Measurements from ENCODE around the gene ENDOD1. TPM values are rescaled to one million over a fixed set of nuclear protein-coding genes. Genes with fewer than 3 reads are reported as not detected.

The ENDOD1 gene
- total RNA-seq, 2 donors from 2014 or later, result 68.1 to 71.8 TPM

DNA sequence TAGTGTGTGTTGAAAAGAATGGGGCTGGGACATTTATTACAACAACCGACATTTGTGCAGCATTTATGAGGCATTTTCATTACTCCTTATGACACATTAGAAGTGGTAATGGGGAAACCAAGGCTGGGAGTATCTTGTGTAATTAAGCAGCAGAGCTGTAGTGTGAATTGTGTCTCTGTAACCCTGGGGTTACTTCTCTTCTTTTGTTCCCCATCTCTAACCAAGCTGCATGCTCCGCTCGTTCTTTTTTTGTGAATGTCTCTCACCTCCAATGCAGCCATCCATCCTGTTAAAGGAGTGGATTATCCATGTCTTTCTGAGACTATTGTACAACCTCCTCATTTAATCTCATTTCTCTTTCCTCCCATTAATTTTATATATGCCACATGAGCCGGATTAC lies 65.7 kb downstream of the ENDOD1 start:
- no peaks in the 10 kb centered on the region for H3K36me3 ChIP-seq
- H3K27me3 ChIP-seq, result no peaks in the 10 kb centered on the region
- no peaks in the 10 kb centered on the region for H3K9me3 ChIP-seq
- TF ChIP-seq, protein P1, sequence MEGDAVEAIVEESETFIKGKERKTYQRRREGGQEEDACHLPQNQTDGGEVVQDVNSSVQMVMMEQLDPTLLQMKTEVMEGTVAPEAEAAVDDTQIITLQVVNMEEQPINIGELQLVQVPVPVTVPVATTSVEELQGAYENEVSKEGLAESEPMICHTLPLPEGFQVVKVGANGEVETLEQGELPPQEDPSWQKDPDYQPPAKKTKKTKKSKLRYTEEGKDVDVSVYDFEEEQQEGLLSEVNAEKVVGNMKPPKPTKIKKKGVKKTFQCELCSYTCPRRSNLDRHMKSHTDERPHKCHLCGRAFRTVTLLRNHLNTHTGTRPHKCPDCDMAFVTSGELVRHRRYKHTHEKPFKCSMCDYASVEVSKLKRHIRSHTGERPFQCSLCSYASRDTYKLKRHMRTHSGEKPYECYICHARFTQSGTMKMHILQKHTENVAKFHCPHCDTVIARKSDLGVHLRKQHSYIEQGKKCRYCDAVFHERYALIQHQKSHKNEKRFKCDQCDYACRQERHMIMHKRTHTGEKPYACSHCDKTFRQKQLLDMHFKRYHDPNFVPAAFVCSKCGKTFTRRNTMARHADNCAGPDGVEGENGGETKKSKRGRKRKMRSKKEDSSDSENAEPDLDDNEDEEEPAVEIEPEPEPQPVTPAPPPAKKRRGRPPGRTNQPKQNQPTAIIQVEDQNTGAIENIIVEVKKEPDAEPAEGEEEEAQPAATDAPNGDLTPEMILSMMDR (IDR thresholded peaks at IDR 0.05), result no peak
- no peaks in the 10 kb centered on the region for H3K4me1 ChIP-seq
- no peak overlapping the region for H3K9ac ChIP-seq (ENCODE audit: low read depth in 2 of 2, low read length in 2 of 2)
- H3K27ac ChIP-seq, result no peak overlapping the region
- H3K4me3 ChIP-seq, result no peak overlapping the region
- intact Hi-C loops (cut with DNase I), result no loop called here
- DNase-seq, result no peak

DNA sequence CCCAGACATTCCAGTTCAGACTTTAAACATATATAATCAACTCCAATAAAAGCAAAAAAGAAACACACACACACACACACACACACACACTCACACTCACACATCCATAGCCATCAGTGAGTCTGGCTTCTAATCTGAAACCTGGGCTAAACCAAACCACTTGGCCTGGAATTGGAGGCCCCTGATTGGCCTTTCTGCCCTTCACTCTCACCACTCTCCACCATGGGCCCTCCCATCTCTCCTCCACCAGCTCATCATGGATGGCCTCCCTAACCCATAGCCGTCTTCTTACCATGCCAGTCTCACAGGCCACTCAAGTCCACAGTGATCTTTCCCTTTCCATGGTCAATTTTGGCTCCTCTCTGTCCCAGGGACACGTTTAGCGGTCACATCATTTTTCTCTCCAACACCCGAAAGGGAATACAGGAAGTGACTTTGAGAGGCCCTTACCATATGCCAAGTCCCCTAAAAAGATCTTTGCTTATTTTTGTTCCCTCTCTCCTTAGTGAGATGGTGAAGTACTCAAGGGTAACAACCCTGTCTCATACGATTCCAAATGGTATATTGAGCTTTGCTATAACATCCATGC lies 66.6 kb downstream of the ENDOD1 start:
- DNase-seq, result no peak
- Histone ChIP-seq H3K36me3 (no peaks in the 10 kb centered on the region), H3K27me3 (no peaks in the 10 kb centered on the region), H3K4me1 (no peaks in the 10 kb centered on the region), H3K4me3 (no peak overlapping the region), H3K9ac (ENCODE audit: low read depth in 2 of 2, low read length in 2 of 2) (no peak overlapping the region), H3K27ac (no peak overlapping the region), H3K9me3 (no peaks in the 10 kb centered on the region)
- intact Hi-C loops (cut with DNase I), result no loop called here
- TF ChIP-seq, protein P1 (IDR thresholded peaks at IDR 0.05), result no peak

DNA sequence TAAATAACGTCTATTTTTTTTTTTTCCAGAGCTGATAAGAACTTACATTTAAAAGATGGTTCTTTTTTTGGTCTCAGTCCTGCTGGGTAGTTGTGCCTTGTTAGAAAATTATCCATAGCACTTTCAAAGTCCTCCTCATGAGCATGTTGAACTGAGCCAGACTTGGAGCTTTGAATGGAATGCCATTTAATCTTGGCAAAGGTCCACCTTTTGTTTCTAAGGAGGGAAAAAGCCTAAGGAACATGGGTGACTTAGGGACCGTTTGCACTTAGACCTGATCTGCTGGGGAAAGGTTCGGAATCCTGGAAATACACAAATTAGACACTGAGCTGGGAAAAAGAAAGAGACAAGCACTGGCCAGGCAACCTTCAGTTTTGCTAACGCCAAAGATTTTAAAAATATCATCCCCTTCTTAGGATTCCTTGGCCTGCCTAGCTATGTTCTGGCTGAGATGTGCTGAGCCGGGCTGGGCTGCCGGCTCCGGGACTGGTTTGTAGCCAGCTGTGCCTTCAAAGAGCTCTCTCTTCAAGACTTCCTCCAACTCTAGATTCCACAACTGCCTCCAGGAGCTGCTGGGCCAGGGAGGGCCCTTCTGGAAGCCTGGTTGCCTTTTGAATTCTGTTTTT lies 67.4 kb downstream of the ENDOD1 start:
- Histone ChIP-seq H3K4me1 (no peaks in the 10 kb centered on the region), H3K36me3 (no peaks in the 10 kb centered on the region), H3K27me3 (no peaks in the 10 kb centered on the region), H3K9me3 (no peaks in the 10 kb centered on the region), H3K27ac (no peak overlapping the region), H3K4me3 (no peak overlapping the region), H3K9ac (ENCODE audit: low read depth in 2 of 2, low read length in 2 of 2) (no peak overlapping the region)
- TF ChIP-seq, protein P1 (IDR thresholded peaks at IDR 0.05), result no peak
- DNase-seq, result no peak
- intact Hi-C loops (cut with DNase I), result no loop called here

DNA sequence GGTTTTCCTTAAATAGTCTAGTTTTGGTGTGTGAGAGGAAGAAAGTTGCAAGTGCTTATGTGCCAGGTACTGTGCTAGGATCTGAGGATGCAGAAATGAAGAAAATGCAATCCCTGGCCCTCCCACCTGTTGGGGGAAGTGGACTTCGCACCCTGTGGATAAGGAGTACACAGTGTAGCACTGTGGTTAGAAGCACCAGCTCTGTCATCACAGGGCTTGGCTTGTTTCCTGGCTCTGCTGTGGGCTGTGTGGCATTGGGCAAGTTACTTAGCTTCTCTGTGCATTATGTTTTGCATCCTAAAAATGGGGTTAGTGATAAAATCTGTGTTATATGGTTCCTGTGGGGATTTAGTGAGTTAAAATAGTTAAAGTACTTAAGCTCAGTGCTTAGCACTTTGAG lies 68.2 kb downstream of the ENDOD1 start:
- H3K9ac ChIP-seq (ENCODE audit: low read depth in 2 of 2, low read length in 2 of 2), result no peak overlapping the region
- no peak overlapping the region for H3K27ac ChIP-seq
- no peaks in the 10 kb centered on the region for H3K36me3 ChIP-seq
- TF ChIP-seq, protein P1 (IDR thresholded peaks at IDR 0.05), result no peak
- H3K4me3 ChIP-seq, result no peak overlapping the region
- intact Hi-C loops (cut with DNase I), result no loop called here
- H3K4me1 ChIP-seq, result no peaks in the 10 kb centered on the region
- no peak for DNase-seq
- H3K9me3 ChIP-seq, result no peaks in the 10 kb centered on the region
- no peaks in the 10 kb centered on the region for H3K27me3 ChIP-seq

DNA sequence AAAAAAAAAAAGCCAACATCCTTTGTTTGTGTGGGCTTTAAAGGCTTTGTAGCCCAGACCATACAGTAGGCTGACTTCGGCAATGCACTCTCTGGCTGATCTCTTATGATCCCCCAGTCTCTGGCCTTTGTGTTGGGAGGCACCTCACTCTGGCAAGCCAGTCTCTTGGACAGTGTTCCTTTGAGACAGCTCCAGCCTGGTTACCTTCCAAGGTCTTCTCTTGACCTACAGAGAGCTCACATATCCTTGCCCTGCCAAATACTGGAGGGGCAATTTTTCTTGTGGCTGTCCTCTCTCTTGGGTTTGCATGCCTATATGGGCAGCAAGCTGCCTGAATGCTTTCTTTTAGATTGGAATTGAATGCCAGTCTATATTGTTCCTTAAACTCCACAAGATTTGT lies 71.6 kb downstream of the ENDOD1 start:
- Histone ChIP-seq H3K27ac (no peak overlapping the region), H3K27me3 (no peaks in the 10 kb centered on the region), H3K4me3 (no peak overlapping the region), H3K4me1 (no peaks in the 10 kb centered on the region), H3K36me3 (no peaks in the 10 kb centered on the region), H3K9ac (ENCODE audit: low read depth in 2 of 2, low read length in 2 of 2) (no peak overlapping the region), H3K9me3 (no peaks in the 10 kb centered on the region)
- intact Hi-C loops (cut with DNase I), result no loop called here
- TF ChIP-seq, protein P1 (IDR thresholded peaks at IDR 0.05), result no peak
- no peak for DNase-seq

Measured in colonic mucosa (tissue), 4 donors.